Measurements from ENCODE around the gene IL23R.

The IL23R gene

DNA sequence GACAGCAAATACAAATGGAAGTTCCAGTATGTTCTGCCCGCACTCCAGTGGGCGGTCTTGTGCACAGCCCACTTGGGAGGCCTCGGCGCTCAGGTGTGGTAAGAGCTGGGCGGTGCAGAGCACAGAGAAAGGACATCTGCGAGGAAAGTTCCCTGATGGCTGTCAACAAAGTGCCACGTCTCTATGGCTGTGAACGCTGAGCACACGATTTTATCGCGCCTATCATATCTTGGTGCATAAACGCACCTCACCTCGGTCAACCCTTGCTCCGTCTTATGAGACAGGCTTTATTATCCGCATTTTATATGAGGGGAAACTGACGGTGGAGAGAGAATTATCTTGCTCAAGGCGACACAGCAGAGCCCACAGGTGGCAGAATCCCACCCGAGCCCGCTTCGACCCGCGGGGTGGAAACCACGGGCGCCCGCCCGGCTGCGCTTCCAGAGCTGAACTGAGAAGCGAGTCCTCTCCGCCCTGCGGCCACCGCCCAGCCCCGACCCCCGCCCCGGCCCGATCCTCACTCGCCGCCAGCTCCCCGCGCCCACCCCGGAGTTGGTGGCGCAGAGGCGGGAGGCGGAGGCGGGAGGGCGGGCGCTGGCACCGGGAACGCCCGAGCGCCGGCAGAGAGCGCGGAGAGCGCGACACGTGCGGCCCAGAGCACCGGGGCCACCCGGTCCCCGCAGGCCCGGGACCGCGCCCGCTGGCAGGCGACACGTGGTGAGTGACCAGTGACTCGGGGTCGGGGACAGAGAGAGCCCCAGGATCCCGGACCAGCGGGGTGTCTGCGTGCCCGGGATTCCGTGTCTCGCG lies 141.2 kb downstream of the IL23R start, which contains the start of gene IL12RB2:
IL12RB2 (plus strand) TSS at position 623 of the 810 bp plus-strand sequence. CDS start 12,496 bp downstream, outside the sequence.
- no peak for DNase-seq (ENCODE audit: low read depth)

DNA sequence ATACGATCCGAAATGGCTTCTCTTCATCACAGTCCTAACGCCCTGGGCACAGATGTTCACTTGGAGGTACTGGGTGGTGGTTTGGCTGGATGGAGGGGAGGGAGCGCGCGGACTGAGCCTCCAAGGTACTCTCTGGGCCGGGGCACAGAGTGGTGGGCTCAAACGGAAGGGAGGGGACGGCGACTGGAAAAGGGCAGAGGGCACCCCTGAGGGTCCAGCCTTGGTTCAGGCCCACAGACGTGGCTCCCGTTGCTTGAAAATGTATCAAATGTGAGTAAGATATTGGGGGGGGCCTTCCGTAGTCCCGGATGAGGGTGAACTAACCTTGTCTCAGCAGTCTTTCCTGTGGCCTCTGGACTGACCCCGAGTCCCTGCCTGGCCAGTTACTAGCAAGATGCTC lies 141.9 kb downstream of the IL23R start:
- DNase-seq (ENCODE audit: low read depth) = no peak
